Activated CD8-positive, alpha-beta memory T cell treated with anti-CD3 and anti-CD28 coated beads, Interleukin-2, amount 50 U/mL, for 1 hour (primary cell): ENCODE data around the gene PLXNA4.

Source experiments
- DNase-seq: peaks from one replicate; pipeline ENCODE4 v3.0.0-alpha.2; 2020; ENCODE audit errors: extremely low read depth

The PLXNA4 gene

GRCh38 chr7:132536654-132537395, 39.4 kb downstream of the PLXNA4 start:
- no peak for DNase-seq

- DNase-seq: no peak
These were observed 42.4 kb downstream of the PLXNA4 start for GRCh38 chr7:132533916-132534315.

GRCh38 chr7:132532281-132532680, 44.0 kb downstream of the PLXNA4 start:
- no peak for DNase-seq

- no peak for DNase-seq
These were observed 44.7 kb downstream of the PLXNA4 start for GRCh38 chr7:132531562-132531961.

GRCh38 chr7:132528695-132529094, 47.6 kb downstream of the PLXNA4 start:
- no peak for DNase-seq

GRCh38 chr7:132527467-132528410, 48.5 kb downstream of the PLXNA4 start:
- DNase-seq: no peak

GRCh38 chr7:132526111-132526740, 50.0 kb downstream of the PLXNA4 start:
- DNase-seq: no peak

- no peak for DNase-seq
These were observed 54.8 kb downstream of the PLXNA4 start for GRCh38 chr7:132521423-132521822.

GRCh38 chr7:132520591-132521280, 55.5 kb downstream of the PLXNA4 start:
- DNase-seq: no peak

GRCh38 chr7:132519936-132520335, 56.3 kb downstream of the PLXNA4 start:
- DNase-seq: no peak

- DNase-seq: no peak
These were observed 57.5 kb downstream of the PLXNA4 start for GRCh38 chr7:132518839-132519173.

- no peak for DNase-seq
These were observed 58.0 kb downstream of the PLXNA4 start for GRCh38 chr7:132518102-132518838.

GRCh38 chr7:132516042-132516840, 60.0 kb downstream of the PLXNA4 start:
- DNase-seq: no peak

GRCh38 chr7:132515181-132515580, 61.1 kb downstream of the PLXNA4 start:
- DNase-seq: no peak

- DNase-seq: no peak
These were observed 61.8 kb downstream of the PLXNA4 start for GRCh38 chr7:132514430-132514829.

GRCh38 chr7:132511921-132512320, 64.3 kb downstream of the PLXNA4 start:
- DNase-seq: no peak

GRCh38 chr7:132511387-132511786, 64.9 kb downstream of the PLXNA4 start:
- no peak for DNase-seq

GRCh38 chr7:132509643-132510042, 66.6 kb downstream of the PLXNA4 start:
- DNase-seq: no peak

GRCh38 chr7:132508724-132509353, 67.4 kb downstream of the PLXNA4 start:
- DNase-seq: no peak

GRCh38 chr7:132504852-132505251, 71.4 kb downstream of the PLXNA4 start:
- no peak for DNase-seq
